Urothelium cell line (cell line): ENCODE results near the gene VMAC.
"Not testable (repeated sequence)": the region's sequence is repeated elsewhere in the genome, so short reads cannot be mapped to it uniquely, and the experiment has no call there.

Experiments
- DNase-seq: peaks from one replicate; pipeline ENCODE4 v3.0.0; 2011; ENCODE audit warnings: low spot score, mixed read lengths
- FAIRE-seq: peaks from 2 replicates; lab custom pipeline; 2011; peaks lifted over from hg19 to GRCh38; lab: Jason Lieb, UNC

Gene VMAC

GRCh38 chr19:5904352-5905113, at the start of gene VMAC:
VMAC (plus strand) TSS chr19:5904872; CDS start chr19:5904891, 19 bp downstream.
- FAIRE-seq: peak; percentile 32

GRCh38 chr19:5855151-5855550, 49.5 kb upstream of the VMAC start:
- not testable (repeated sequence) for FAIRE-seq, DNase-seq

More at GRCh38 chr19:5904352-5905113, at the start of gene VMAC:
- DNase-seq: peak; percentile 96

- FAIRE-seq (no peak), DNase-seq (no peak)
Observed at GRCh38 chr19:5857203-5858081, 47.2 kb upstream of the VMAC start.

DNA sequence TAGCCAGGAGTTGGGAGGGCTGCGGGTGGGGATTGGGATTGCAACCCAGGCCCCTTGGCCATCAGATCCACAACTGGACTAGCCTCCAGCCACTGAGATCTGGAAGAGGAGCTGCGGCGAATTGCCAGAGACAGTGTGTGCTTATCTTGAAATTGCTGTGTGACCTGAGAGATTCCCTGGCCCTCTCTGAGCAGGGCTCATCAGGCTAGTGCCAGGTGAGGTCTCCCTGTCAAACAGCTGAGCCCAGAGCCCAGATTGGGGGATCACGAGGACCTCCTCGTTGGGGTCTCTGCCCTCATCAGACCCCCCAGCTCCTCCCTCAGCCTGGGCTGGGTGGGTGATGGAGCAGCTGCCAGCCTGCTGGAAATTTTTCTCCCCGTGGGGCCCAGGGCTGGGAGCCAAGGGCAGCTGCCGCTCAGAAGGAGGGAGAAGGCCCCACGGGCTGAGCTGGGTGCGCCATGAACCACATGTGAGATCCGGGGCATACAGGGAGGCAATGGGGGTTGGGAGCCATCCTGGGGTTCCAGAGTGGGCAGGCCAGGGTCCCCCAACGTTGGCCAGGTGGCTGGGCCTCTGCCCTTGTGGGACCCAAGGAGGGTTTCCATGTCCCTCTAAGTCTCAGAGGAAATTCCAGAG, 41.5 kb upstream of the VMAC start:
- no peak for FAIRE-seq

DNA sequence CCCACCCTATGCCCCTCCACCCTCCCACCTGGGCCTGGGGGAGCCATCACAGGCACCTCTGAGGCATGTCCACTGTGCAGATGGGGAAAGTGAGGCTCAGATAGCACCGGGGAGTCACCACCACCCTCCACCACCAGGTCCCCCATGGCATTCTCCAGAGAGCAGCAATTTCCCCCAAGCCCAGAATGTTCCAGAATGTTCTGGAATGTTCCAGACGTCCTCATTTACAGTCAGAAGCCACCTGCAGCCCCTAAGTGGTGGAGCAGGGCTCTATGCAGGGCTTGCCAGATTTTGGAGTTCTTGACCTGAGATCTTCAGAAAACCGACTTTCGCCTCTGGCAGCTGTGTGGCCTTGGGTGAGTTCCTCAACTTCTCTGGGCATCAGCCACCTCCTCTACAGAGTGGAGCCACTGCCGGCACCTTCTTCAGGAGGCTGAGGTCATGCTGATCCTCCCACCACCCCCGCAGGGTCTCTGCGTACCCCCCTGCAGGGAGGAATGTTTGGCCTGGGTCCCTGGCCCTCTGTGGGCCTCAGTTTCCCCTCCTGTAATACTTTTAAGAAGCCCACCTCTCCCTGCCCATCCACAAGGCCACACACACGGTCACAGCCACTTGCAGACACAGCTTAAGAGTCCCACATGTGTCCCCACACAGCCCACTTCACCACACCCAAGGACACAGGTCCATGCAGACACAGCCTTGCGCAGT, 40.5 kb upstream of the VMAC start:
- FAIRE-seq: no peak

More for the DNA sequence above, 41.5 kb upstream of the VMAC start:
- no peak for DNase-seq

DNA sequence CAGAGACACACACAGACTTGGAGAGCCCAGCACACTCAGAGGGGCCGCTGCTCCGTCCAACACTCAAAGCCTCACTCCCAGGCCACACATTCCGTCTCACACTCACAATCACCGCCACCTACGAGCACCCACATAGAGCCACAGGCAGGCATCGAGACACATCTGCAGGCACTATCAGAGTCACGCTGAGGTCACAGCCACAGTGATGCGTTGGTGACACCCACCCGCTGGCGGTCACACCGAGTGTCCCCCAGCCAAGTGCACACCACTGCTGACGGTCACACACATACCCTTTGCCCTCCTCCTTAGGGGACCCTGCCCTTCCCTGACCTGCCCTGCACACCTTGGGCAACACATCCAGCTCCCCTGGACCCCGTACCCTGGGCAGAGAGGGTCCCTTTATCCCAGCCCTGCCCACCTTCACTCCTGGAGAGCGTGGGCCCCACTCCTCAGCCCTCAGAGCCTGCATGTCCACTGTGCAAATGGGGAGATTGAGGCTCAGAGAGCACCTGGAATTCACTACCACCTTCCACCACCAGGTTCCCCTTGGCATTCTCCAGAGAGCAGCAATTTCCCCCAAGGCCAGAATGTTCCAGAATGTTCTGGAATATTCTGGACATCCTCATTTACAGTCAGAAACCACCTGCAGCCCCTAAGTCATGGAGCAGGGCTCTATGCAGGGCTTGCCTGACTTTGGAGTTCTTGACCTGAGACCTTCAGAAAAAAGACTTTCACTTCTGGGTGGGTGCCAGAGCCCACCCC, 39.8 kb upstream of the VMAC start:
- no peak for DNase-seq
- FAIRE-seq: no peak

More for the DNA sequence above, 40.5 kb upstream of the VMAC start:
- DNase-seq: no peak

DNA sequence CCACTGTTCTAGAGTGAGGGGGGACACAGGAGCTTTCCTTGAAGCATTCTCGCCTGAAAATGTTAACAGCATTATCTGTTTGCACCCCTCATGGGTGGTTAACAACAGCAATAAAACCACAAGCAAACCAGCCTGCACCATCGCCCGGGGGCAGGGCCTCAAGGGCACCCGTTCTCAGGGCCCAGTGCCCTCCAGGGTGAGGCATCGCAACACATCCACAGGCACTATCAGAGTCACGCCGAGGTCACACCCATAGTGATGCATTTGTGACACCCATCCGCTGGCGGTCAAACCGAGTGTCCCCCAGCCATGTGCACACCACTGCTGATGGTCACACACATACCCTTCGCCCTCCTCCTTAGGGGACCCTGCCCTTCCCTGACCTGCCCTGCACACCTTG, 38.9 kb upstream of the VMAC start:
- FAIRE-seq (no peak), DNase-seq (no peak)

DNA sequence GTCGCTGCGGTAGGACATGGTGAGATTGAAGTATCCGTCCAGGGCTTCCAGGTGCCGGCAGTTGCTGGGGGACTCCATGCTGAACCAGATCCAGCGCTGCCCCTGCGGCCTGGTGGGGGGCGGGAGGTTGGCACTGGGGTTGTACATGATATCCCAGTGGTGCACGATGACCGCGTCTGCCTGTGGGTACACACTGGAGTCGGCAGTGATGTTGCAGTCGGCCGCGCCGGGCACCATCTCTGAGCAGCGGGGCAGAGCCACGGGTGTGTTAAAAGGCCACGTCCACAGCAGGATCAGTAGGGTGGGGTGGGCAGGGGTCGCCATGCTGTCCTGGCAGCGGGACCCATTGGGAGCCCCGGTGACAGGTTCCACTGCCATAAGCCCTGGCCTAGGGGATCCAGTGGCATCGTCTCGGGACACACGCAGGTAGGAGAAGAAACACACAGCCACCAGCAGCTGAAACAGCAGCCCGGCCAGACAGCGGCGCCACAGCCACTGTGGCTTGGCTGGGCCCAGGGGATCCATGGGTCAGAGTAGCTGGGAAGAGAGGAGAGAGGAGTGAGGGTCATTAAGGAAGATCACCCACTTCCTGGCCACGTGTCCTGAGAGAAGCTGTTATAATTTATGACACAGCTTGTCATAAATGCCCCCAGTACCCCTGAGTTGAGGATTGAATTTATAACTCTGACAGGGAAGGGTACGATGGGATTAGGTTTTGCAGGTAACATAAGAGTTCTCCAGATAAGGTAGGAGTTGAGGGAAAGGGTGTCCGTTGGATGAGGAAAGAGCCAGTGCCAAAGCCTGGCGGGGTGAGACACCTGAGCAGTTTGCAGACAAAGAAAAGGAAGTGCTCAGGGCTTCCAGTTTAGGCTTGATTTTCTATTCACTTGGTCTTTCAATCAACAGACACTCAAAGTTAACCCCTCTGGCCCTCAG, 37.2 kb upstream of the VMAC start:
- DNase-seq (no peak), FAIRE-seq (no peak)

GRCh38 chr19:5870986-5871394, 33.7 kb upstream of the VMAC start:
- FAIRE-seq (no peak), DNase-seq (no peak)

- FAIRE-seq: no peak
Observed at GRCh38 chr19:5873617-5874199, 31.0 kb upstream of the VMAC start.

GRCh38 chr19:5874496-5874895, 30.2 kb upstream of the VMAC start:
- not testable (repeated sequence) for FAIRE-seq
- peak; percentile 55 for DNase-seq

More at GRCh38 chr19:5873617-5874199, 31.0 kb upstream of the VMAC start:
- no peak for DNase-seq

GRCh38 chr19:5877427-5877826, 27.2 kb upstream of the VMAC start:
- DNase-seq (no peak), FAIRE-seq (no peak)

DNA sequence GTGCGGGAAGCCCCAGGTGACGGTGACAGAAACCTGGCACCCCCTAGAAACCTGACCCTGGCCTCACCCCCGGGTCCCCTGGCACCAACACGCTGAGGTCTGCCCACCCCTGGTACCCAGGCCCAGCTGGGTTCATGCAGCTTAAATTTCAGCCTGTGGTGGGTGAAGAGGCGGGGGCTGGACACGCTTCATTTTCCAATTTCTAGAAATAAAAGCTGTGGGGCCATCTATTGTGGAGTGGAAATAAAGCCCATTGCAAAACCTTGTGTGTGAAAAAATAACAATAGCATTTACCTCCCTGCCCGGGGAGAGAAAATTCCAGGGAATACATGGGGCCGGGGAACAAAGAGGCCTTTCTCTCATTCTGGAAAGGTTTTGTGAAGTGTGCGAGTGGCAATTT, 26.8 kb upstream of the VMAC start:
- DNase-seq: no peak
- no peak for FAIRE-seq

- no peak for FAIRE-seq
- no peak for DNase-seq
Observed at GRCh38 chr19:5880196-5880595, 24.5 kb upstream of the VMAC start.

GRCh38 chr19:5880604-5881078, 24.0 kb upstream of the VMAC start:
- FAIRE-seq (no peak), DNase-seq (peak; percentile 66)

DNA sequence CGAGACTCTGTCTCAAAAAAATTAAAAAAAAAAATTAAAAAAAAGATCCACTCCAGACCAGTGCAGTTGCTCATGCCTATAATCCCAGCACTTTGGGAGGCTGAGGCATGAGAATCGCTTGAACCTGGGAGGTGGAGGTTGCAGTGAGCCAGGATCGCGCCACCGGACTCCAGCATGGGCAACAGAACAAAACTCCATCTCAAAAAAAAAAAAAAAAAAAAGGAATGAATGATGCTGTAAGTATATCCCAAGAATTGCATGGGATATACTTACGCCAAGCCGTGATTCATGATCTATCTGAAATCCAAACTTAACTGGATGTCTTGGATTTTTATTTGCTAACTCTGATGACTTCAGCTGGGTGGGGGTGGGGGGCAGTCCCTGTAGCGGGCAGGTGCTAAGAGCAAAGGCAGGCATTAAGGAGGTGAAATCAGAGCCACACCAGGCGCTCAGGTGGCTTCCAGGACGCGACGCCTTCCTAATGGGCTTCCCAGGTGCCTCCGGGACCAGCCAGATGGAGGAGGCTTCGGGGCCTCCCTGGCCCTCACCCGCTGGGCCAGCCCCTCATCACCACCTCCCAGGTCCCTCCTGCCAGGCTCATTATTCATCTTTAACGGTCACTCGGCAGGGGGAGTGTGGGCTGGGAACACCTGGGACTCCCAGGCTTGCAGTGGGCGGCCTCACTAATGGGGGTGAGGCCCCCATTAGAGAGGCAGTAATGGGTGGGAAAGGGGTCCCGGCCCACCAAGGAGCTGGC, 23.0 kb upstream of the VMAC start:
- FAIRE-seq: no peak
- no peak for DNase-seq

- no peak for FAIRE-seq
Observed at GRCh38 chr19:5882421-5882968, 22.2 kb upstream of the VMAC start.

More at GRCh38 chr19:5882421-5882968, 22.2 kb upstream of the VMAC start:
- no peak for DNase-seq
